NT2/D1 (cell line): ENCODE data around the gene RNF126.
A peak's percentile ranks its signal among the peaks of the same experiment; 100 is the strongest.

ENCODE experiments used
- DNase-seq: peaks from one replicate; pipeline ENCODE4 v3.0.0-alpha.2; 2011; ENCODE audit warnings: low read depth, low spot score
- H3K27me3 ChIP-seq: 2 replicates; pipeline ENCODE4 v1.6.0; 2011; ENCODE audit warnings: mild to moderate bottlenecking; ENCODE audit not compliant: insufficient read length, insufficient read depth
- H3K36me3 ChIP-seq: 2 replicates; pipeline ENCODE4 v1.6.1; 2011; ENCODE audit warnings: mild to moderate bottlenecking, low read length, mixed read lengths; ENCODE audit not compliant: insufficient read depth, insufficient read length
- H3K4me1 ChIP-seq: 2 replicates; pipeline ENCODE4 v1.5.1; 2011; ENCODE audit not compliant: insufficient read depth, insufficient read length
- H3K4me3 ChIP-seq: 2 replicates; pipeline ENCODE4 v1.5.1; 2011; ENCODE audit warnings: low read depth; ENCODE audit not compliant: insufficient read length
- H3K9ac ChIP-seq: 2 replicates; pipeline ENCODE4 v1.6.0; 2011; ENCODE audit warnings: low read depth; ENCODE audit not compliant: insufficient read length
- H3K9me3 ChIP-seq: 2 replicates; pipeline ENCODE4 v1.5.1; 2011; ENCODE audit warnings: mild to moderate bottlenecking, low read length; ENCODE audit not compliant: insufficient read depth
- SUZ12 ChIP-seq: IDR thresholded peaks from 2 replicates; pipeline ENCODE4 v1.6.1; 2011; ENCODE audit not compliant: insufficient read length, insufficient read depth; ENCODE audit errors: extremely low read depth
- YY1 ChIP-seq: IDR thresholded peaks from 2 replicates; pipeline ENCODE4 v1.6.1; 2011; ENCODE audit not compliant: insufficient read length, insufficient read depth
- ZNF274 ChIP-seq: IDR thresholded peaks from 2 replicates; pipeline ENCODE4 v1.6.1; 2011; ENCODE audit warnings: mild to moderate bottlenecking, low read depth, low read length

RNF126 gene

GRCh38 chr19:682678-683320 is 19.8 kb upstream of the RNF126 start:
- Histone ChIP-seq H3K27me3 (no peaks in the 10 kb centered on the region), H3K36me3 (peaks cover 27% of the 10 kb centered on the region), H3K9ac (peak overlapping the region; percentile 10), H3K4me3 (no peak overlapping the region), H3K9me3 (no peaks in the 10 kb centered on the region), H3K4me1 (peaks cover 16% of the 10 kb centered on the region)
- DNase-seq, result no peak
- TF ChIP-seq SUZ12 (no peak), ZNF274 (no peak), YY1 (no peak)

GRCh38 chr19:681029-682019 is 18.3 kb upstream of the RNF126 start:
- peak overlapping the region; percentile 27 for H3K9ac ChIP-seq
- DNase-seq, result peak; percentile 88

GRCh38 chr19:680287-681028 is 17.4 kb upstream of the RNF126 start:
- Histone ChIP-seq H3K27me3 (peaks cover 11% of the 10 kb centered on the region), H3K9ac (peak overlapping the region; percentile 95), H3K36me3 (peaks cover 27% of the 10 kb centered on the region), H3K9me3 (no peaks in the 10 kb centered on the region), H3K4me1 (peaks cover 26% of the 10 kb centered on the region), H3K4me3 (peak overlapping the region; percentile 82)
- no peak for TF ChIP-seq ZNF274
- TF ChIP-seq SUZ12, result no peak
- TF ChIP-seq YY1, result no peak
- DNase-seq, result peak; percentile 98

More at GRCh38 chr19:681029-682019, 18.3 kb upstream of the RNF126 start:
- no peaks in the 10 kb centered on the region for H3K9me3 ChIP-seq
- H3K4me1 ChIP-seq, result peaks cover 23% of the 10 kb centered on the region
- H3K4me3 ChIP-seq, result no peak overlapping the region
- H3K36me3 ChIP-seq, result peaks cover 27% of the 10 kb centered on the region
- H3K27me3 ChIP-seq, result peaks cover 5% of the 10 kb centered on the region
- TF ChIP-seq ZNF274 (no peak), SUZ12 (no peak), YY1 (no peak)

GRCh38 chr19:679418-680286 is 16.6 kb upstream of the RNF126 start:
- Histone ChIP-seq H3K36me3 (peaks cover 27% of the 10 kb centered on the region), H3K27me3 (peaks cover 12% of the 10 kb centered on the region), H3K4me3 (peak overlapping the region; percentile 82), H3K9me3 (no peaks in the 10 kb centered on the region), H3K9ac (peak overlapping the region; percentile 95), H3K4me1 (peaks cover 24% of the 10 kb centered on the region)
- TF ChIP-seq YY1 (no peak), ZNF274 (no peak), SUZ12 (no peak)
- DNase-seq, result no peak

GRCh38 chr19:678791-679388 is 15.9 kb upstream of the RNF126 start:
- H3K36me3 ChIP-seq, result peaks cover 27% of the 10 kb centered on the region
- DNase-seq, result no peak
- TF ChIP-seq ZNF274, result no peak
- no peak for TF ChIP-seq YY1
- H3K9ac ChIP-seq, result peak overlapping the region; percentile 95
- H3K4me3 ChIP-seq, result peak overlapping the region; percentile 82
- peaks cover 24% of the 10 kb centered on the region for H3K4me1 ChIP-seq
- peaks cover 12% of the 10 kb centered on the region for H3K27me3 ChIP-seq
- no peaks in the 10 kb centered on the region for H3K9me3 ChIP-seq

- Histone ChIP-seq H3K9ac (peak overlapping the region; percentile 66), H3K4me3 (no peak overlapping the region), H3K36me3 (peaks cover 23% of the 10 kb centered on the region), H3K9me3 (no peaks in the 10 kb centered on the region), H3K4me1 (peaks cover 24% of the 10 kb centered on the region), H3K27me3 (peaks cover 12% of the 10 kb centered on the region)
- no peak for DNase-seq
- TF ChIP-seq ZNF274 (no peak), SUZ12 (no peak), YY1 (no peak)
These were observed 14.8 kb upstream of the RNF126 start for GRCh38 chr19:677601-678436.
